Right lobe of liver (tissue), 4 donors: ENCODE results near the gene ELFN1.

ENCODE experiments used
- CTCF ChIP-seq, 4 donors: fragments of 200-600 bp in 3 of 4; fragments of 450-650 bp in 1 of 4; IDR thresholded peaks; one replicate each; pipeline versions ENCODE4 v1.5.1 to v1.8.0; 2016 to 2022; ENCODE audit warnings: antibody characterized with exemption in 4 of 4, mild to moderate bottlenecking in 2 of 4
- POLR2A ChIP-seq: fragments of 450-650 bp; IDR thresholded peaks from one replicate; pipeline ENCODE4 v1.6.1; 2017; ENCODE audit warnings: antibody characterized with exemption, mild to moderate bottlenecking
- donor health status: DM: no; HTN: no; CAD: no.
- donor health status: DM: no; HTN: no; CAD: no.
- donor health status: DM: no; HTN: yes; CAD: no.

- no peak for TF ChIP-seq POLR2A
- TF ChIP-seq CTCF (IDR thresholded peaks at IDR 0.05): no peak
These were observed 24.0 kb downstream of the ELFN1 start for GRCh38 chr7:1693991-1694524.
